T-helper 2 cell (primary cell): Measurements from ENCODE around the gene ABCC1.
A peak's percentile ranks its signal among the peaks of the same experiment; 100 is the strongest.

Experiments used
- DNase-seq, 5 experiments: peaks; one replicate each; pipeline versions ENCODE4 v3.0.0 to v3.0.0-alpha.2; 2012 to 2022

The ABCC1 gene

DNA sequence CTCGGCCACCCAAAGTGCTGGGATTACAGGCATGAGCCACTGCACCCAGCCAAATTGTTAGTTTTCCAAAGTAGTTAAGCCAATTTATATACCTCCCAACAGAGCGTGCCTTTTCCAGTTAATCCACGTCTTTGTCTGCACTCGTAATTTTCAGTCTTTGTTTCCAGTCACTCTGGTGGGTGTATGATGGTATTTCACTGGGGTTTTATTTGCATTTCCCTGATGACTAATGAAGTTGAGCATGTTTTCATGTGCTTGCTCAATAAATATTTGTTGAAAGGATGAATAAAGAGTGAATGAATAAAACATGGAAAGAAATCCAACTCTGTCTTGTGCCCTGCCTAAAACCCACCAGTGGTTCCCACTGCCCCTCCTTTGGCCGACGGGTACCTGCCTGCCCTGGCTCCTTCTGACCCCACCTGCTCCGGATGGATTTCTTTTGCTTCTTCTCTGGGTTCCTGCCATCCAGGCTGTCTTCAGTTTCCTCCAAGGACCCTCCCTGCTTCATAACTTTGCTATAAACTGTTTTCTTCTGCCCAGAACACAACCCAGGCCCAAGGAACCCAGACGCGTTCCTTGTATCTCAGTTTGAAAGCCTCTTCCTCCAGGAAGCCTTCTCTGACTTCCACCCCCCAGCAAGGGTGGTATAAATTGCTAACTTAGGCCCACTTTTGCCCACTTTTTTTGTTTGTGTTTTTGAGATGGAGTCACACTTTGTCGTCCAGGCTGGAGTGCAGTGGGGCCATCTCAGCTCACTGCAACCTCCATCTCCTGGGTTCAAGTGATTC lies 3.0 kb upstream of the ABCC1 start:
- DNase-seq: no peak

GRCh38 chr16:15947983-15948509 lies 1.4 kb upstream of the ABCC1 start:
- DNase-seq: no peak

DNA sequence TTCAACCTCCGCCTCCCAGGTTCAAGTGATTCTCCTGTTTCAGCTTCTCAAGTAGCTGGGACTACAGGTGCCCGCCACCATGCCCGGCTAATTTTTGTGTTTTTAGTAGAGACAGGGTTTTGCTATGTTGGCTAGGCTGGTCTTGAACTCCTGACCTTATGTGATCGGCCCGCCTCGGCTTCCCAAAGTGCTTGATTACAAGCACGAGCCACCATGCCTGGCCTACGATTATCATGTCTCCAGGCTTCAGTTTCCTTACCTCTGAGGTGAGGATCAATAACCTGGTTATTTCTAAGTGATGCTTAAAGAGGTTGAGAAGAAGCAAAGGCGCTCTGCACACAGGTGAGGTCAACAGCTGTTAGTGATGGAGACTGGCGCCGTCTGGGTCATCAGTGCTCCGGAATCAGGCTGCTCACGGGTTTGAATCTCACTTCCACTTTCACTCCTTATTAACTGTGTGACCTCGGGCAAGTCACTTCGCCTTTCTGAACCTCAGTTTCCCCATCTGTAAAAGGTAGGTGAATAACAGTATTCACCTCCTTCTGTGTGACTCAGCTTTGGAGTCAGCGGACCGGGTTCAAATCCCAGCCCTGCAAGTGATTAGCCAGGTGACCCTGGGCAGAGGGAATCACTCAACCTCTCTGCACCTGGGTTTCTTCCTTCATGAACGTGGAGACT lies 745 bp upstream of the ABCC1 start:
- peak in 1 of 5 experiments; percentile 38 for DNase-seq

DNA sequence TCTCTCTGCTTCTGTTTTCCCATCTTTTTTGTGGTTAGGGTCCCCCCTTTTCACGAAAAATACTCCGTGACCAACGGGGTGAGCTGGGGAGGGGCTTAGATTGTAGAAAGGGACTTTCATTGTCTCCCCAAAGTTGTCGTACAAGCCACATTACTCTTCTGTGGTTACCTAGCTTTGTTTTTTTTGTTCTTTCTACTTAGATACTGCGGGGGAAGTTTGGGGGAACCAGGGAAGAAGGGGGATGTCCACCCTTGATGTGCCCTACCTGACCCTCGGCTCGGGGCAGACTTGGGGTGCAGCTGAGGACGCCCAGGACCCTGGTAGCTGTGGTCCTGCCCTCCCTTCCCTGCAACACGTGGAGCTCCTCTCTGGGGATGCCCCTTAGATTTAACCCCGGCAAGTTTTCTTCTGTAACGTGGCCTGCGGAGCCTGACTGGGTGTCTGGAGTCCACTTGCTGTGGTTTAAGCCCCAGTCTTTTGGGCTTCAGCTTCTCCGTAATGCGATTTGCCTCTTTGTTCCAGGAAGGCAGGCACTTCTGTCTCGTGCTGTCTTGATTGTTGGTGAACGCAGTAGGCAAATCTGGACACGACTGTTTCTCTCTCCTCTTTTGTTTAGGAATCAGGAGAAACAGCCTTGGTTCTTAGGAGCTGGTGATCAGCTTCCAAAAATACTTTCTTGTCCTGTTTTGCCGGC lies 892 bp downstream of the ABCC1 start:
- peak in 4 of 5 experiments; percentile 5 to 59 (median 35) for DNase-seq

DNA sequence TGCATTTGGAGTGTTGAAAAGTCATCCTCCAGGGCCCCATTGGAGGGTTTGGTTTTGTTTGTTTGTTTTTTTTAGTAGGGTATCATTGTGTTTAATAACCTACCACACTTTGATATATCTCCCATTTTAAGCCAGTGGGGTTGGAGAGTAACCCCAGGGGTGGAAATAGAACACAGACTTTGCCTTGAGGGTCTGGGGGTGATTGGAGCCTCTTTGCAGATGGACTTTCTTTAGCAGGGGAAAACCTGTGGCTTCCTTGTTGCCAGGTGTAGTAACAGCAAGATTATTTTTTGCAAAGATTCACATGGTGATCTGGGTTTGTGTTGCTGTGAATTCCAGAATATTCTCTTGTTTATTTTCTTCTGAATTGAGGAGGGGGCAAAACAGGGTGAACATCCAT lies 1.5 kb downstream of the ABCC1 start:
- DNase-seq: no peak

- DNase-seq: no peak
Measured at GRCh38 chr16:15951852-15952251, 2.4 kb downstream of the ABCC1 start.

DNA sequence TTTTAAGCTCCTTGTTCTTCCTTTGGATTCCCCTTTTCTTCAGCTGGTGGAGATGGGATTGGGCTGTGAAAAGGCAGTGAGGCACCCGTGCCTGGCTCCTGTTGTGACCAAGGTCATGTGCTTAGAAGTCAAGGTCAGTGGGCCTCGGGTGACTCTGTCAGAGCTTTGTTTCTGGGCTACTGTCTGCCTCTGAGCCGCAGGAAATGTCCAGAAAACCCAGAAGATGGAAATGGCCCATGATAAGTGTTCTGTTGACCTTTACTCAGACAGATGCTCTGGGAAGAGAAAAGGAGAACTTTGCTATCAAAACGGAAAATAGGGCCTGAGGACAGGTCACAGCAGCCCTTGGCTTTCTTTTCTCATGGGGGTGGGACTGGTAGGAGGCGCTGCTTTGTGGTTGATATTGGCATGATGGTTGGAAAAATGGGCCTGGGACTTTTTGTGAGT lies 2.9 kb downstream of the ABCC1 start:
- DNase-seq: no peak

- DNase-seq: no peak
Measured at GRCh38 chr16:15953477-15953876, 4.1 kb downstream of the ABCC1 start.

DNA sequence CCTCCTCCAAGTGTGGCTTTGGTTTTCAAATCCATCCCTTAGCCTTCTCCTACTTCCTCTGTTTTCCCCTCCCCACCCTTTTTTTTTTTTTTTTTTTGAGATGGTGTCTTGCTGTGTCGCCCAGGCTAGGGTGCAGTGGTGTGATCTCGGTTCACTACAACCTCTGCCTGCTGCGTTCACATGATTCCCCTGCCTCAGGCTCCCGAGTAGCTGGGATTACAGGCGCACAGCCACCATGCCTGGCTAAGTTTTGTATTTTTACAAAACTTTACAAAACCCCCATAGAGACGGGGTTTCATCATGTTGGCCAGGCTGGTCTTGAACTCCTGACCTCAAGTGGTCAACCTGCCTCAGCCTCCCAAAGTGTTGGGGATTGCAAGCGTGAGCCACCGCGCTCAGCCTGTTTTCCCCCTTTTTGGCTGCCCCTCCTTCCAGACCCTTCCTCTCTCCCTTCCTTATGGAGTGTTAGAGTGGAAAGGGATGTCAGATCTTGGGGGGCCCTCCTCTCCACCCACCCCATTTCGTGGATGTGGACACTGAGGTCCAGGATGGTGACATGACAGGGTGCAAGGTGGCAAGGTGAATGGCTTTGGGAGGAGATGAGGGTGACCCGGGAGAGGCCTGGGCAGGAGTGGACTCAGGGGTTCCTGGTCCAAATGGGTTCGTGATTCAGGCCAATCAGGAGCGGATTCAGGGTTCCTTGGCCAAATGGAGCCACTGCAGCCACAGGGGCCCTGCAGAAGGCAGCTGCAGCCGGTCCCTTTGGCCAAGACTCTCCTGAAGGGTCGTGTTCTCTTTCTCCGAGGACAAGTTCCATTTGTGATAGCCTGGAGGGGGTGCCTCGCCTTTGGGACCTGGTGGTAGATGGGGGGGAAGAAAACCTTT lies 4.8 kb downstream of the ABCC1 start:
- DNase-seq: no peak

GRCh38 chr16:15954814-15955151 lies 5.4 kb downstream of the ABCC1 start:
- no peak for DNase-seq

GRCh38 chr16:15955425-15955824 lies 6.0 kb downstream of the ABCC1 start:
- no peak for DNase-seq

DNA sequence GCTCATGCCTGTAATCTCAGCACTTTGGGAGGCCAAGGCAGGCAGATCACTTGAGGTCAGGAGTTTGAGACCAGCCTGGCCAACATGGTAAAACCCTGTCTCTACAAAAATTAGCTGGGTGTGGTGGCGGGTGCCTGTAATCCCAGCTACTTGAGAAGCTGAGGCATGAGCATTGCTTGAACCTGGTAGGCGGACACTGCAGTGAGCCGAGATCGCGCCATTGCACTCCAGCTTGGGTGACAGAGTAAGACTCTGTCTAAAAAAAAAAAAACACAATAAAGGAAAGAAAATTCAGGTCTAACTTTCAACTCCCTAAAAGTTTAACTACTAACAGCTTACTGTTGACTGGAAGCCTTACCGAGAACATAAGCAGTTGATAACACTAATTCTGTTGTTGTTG lies 6.7 kb downstream of the ABCC1 start:
- DNase-seq: peak in 2 of 5 experiments; percentile 17 to 49

GRCh38 chr16:15958703-15959348 lies 9.4 kb downstream of the ABCC1 start:
- DNase-seq: peak in 2 of 5 experiments; percentile 17 to 67

GRCh38 chr16:15960124-15960971 lies 10.9 kb downstream of the ABCC1 start:
- peak in 1 of 5 experiments; percentile 48 for DNase-seq

GRCh38 chr16:15961060-15961511 lies 11.7 kb downstream of the ABCC1 start:
- DNase-seq: peak; percentile 16 to 95 (median 65)

GRCh38 chr16:15961571-15962090 lies 12.2 kb downstream of the ABCC1 start:
- peak in 2 of 5 experiments; percentile 39 to 67 for DNase-seq

DNA sequence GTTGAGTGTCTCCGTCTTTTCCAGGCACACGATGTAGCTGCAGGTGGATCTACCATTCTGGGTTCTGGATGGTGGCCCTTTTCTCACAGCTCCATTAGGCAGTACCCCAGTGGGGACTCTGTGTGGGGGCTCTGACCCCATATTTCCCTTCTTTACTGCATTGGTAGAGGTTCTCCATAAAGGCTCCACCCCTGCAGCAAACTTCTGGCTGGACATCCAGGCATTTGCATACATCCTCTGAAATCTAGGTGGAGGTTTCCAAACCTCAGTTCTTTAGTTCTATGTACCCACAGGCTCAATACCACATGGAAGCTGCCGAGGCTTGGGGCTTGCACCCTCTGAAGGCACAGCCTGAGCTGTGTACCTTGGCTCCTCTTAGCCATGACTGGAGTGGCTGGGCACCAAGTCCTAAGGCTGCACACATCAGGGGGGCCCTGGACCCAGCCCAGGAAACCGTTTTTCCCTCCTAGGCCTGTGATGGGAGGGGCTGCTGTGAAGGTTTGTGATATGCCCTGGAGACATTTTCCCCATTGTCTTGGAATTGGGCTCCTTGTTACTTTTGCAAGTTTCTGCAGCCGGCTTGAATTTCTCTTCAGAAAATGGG lies 14.0 kb downstream of the ABCC1 start:
- no peak for DNase-seq

- peak in 1 of 5 experiments; percentile 37 for DNase-seq
Measured at GRCh38 chr16:15966420-15966819, 17.0 kb downstream of the ABCC1 start.

- no peak for DNase-seq
Measured at GRCh38 chr16:15966836-15967546, 17.6 kb downstream of the ABCC1 start.
